Measurements from ENCODE around the gene FSCN2.

- TF ChIP-seq CTCF (IDR thresholded peaks at IDR 0.05), result peak in 1 of 6 experiments; percentile 3
- TF ChIP-seq POLR2A (IDR thresholded peaks at IDR 0.05), result no peak
Observed at GRCh38 chr17:81537856-81538555, 9.8 kb downstream of the FSCN2 start.
